Activated T-helper 2 cell treated with anti-CD3 and anti-CD28 coated beads, Interferon-gamma antibody, Interleukin-2, Interleukin-4, amounts not matched to agents 10 μg/mL and 5 μg/mL and 100 μg/mL, durations not matched to agents 14 hours and 24 hours and 36 hours (primary cell): ENCODE results near the gene TNFRSF1A. TPM values are rescaled to one million over a fixed set of nuclear protein-coding genes. Genes with fewer than 3 reads are reported as not detected.
A peak's percentile ranks its signal among the peaks of the same experiment; 100 is the strongest.

Experiments
- DNase-seq: peaks from one replicate; pipeline ENCODE4 v3.0.0; 2021; ENCODE audit warnings: low spot score
- H3K27ac Mint-ChIP-seq: one replicate; pipeline ENCODE4 v1.8.0; 2021; ENCODE audit warnings: mixed read lengths
- H3K27me3 Mint-ChIP-seq: one replicate; pipeline ENCODE4 v1.8.0; 2021; ENCODE audit warnings: low read depth, mixed read lengths
- H3K36me3 Mint-ChIP-seq: one replicate; pipeline ENCODE4 v1.8.0; 2021; ENCODE audit warnings: low read depth, mixed read lengths
- H3K4me1 Mint-ChIP-seq: one replicate; pipeline ENCODE4 v1.8.0; 2021; ENCODE audit warnings: low read depth, mixed read lengths
- H3K4me3 Mint-ChIP-seq: one replicate; pipeline ENCODE4 v1.8.0; 2021; ENCODE audit warnings: low read depth, mild to moderate bottlenecking, moderate library complexity, mixed read lengths
- H3K9me3 Mint-ChIP-seq: one replicate; pipeline ENCODE4 v1.8.0; 2021; ENCODE audit warnings: mixed read lengths
- intact Hi-C: fragments of 100-400 bp; cut with micrococcal nuclease; formaldehyde crosslinking; loops from one replicate; pipeline ENCODE4 v1.15.1; 2023
- total RNA-seq: library from RNA; stranded (reverse); gene quantifications from 2 replicates; pipeline ENCODE4 v1.2.3, GENCODE V29; 2022

Gene TNFRSF1A
- total RNA-seq, 1 donor from 2014 or later = 37.6 TPM

- Mint-ChIP-seq H3K27me3 (no peaks in the 10 kb centered on the region), H3K4me3 (no peak overlapping the region), H3K9me3 (no peaks in the 10 kb centered on the region), H3K4me1 (peaks cover 32% of the 10 kb centered on the region), H3K27ac (no peak overlapping the region), H3K36me3 (peaks cover 40% of the 10 kb centered on the region)
- intact Hi-C loops = loop anchor here (2.0 to 5.0 kb wide), 3 partner anchors 13 to 196 kb away; partner anchors contain the start of gene GAPDH
- DNase-seq = peak; percentile 42
These were observed 5.6 kb downstream of the TNFRSF1A start for GRCh38 chr12:6336079-6336888.

GRCh38 chr12:6335451-6336078 lies 6.3 kb downstream of the TNFRSF1A start:
- peak; percentile 76 for DNase-seq
- Mint-ChIP-seq H3K4me3 (no peak overlapping the region), H3K36me3 (peaks cover 45% of the 10 kb centered on the region), H3K27ac (no peak overlapping the region), H3K27me3 (no peaks in the 10 kb centered on the region), H3K4me1 (peaks cover 32% of the 10 kb centered on the region), H3K9me3 (no peaks in the 10 kb centered on the region)
- intact Hi-C loops = loop anchor here (2.0 to 5.0 kb wide), 3 partner anchors 13 to 197 kb away; partner anchors contain the start of gene GAPDH

- Mint-ChIP-seq H3K36me3 (peaks cover 51% of the 10 kb centered on the region), H3K27ac (no peak overlapping the region), H3K9me3 (no peaks in the 10 kb centered on the region), H3K27me3 (no peaks in the 10 kb centered on the region), H3K4me1 (peaks cover 32% of the 10 kb centered on the region), H3K4me3 (no peak overlapping the region)
- DNase-seq = no peak
- intact Hi-C loops = loop anchor here (5.0 kb wide), 2 partner anchors 92 to 197 kb away; partner anchors contain the start of gene GAPDH
These were observed 6.9 kb downstream of the TNFRSF1A start for GRCh38 chr12:6334940-6335450.

GRCh38 chr12:6334359-6334758 lies 7.5 kb downstream of the TNFRSF1A start:
- peak overlapping the region; percentile 43 for H3K27ac Mint-ChIP-seq
- no peaks in the 10 kb centered on the region for H3K27me3 Mint-ChIP-seq
- intact Hi-C loops = no loop called here
- no peak for DNase-seq
- H3K4me3 Mint-ChIP-seq = no peak overlapping the region
- no peaks in the 10 kb centered on the region for H3K9me3 Mint-ChIP-seq
- H3K36me3 Mint-ChIP-seq = peaks cover 55% of the 10 kb centered on the region
- H3K4me1 Mint-ChIP-seq = peaks cover 32% of the 10 kb centered on the region

- Mint-ChIP-seq H3K36me3 (peaks cover 57% of the 10 kb centered on the region), H3K27ac (peak overlapping the region; percentile 43), H3K27me3 (no peaks in the 10 kb centered on the region), H3K4me1 (peaks cover 32% of the 10 kb centered on the region), H3K9me3 (no peaks in the 10 kb centered on the region), H3K4me3 (no peak overlapping the region)
- intact Hi-C loops = no loop called here
- no peak for DNase-seq
These were observed 8.3 kb downstream of the TNFRSF1A start for GRCh38 chr12:6333566-6333965.

- DNase-seq = no peak
- H3K36me3 Mint-ChIP-seq = peaks cover 60% of the 10 kb centered on the region
- peaks cover 32% of the 10 kb centered on the region for H3K4me1 Mint-ChIP-seq
- no peaks in the 10 kb centered on the region for H3K27me3 Mint-ChIP-seq
- intact Hi-C loops = no loop called here
- peak overlapping the region; percentile 84 for H3K27ac Mint-ChIP-seq
- H3K4me3 Mint-ChIP-seq = no peak overlapping the region
- no peaks in the 10 kb centered on the region for H3K9me3 Mint-ChIP-seq
These were observed 8.8 kb downstream of the TNFRSF1A start for GRCh38 chr12:6333029-6333428.

- no peaks in the 10 kb centered on the region for H3K27me3 Mint-ChIP-seq
- H3K9me3 Mint-ChIP-seq = no peaks in the 10 kb centered on the region
- H3K4me1 Mint-ChIP-seq = peaks cover 32% of the 10 kb centered on the region
- intact Hi-C loops = no loop called here
- H3K27ac Mint-ChIP-seq = peak overlapping the region; percentile 84
- H3K36me3 Mint-ChIP-seq = peaks cover 60% of the 10 kb centered on the region
- no peak overlapping the region for H3K4me3 Mint-ChIP-seq
- DNase-seq = no peak
These were observed 9.4 kb downstream of the TNFRSF1A start for GRCh38 chr12:6332459-6332858.

- peaks cover 32% of the 10 kb centered on the region for H3K4me1 Mint-ChIP-seq
- no peak overlapping the region for H3K4me3 Mint-ChIP-seq
- H3K36me3 Mint-ChIP-seq = peaks cover 62% of the 10 kb centered on the region
- intact Hi-C loops = no loop called here
- DNase-seq = no peak
- peak overlapping the region; percentile 24 for H3K27ac Mint-ChIP-seq
- H3K27me3 Mint-ChIP-seq = no peaks in the 10 kb centered on the region
- no peaks in the 10 kb centered on the region for H3K9me3 Mint-ChIP-seq
These were observed 10.7 kb downstream of the TNFRSF1A start for GRCh38 chr12:6330999-6331714.

GRCh38 chr12:6330192-6330591 lies 11.7 kb downstream of the TNFRSF1A start:
- Mint-ChIP-seq H3K36me3 (peaks cover 58% of the 10 kb centered on the region), H3K27ac (no peak overlapping the region), H3K4me3 (no peak overlapping the region), H3K4me1 (peaks cover 24% of the 10 kb centered on the region), H3K9me3 (no peaks in the 10 kb centered on the region), H3K27me3 (no peaks in the 10 kb centered on the region)
- intact Hi-C loops = no loop called here
- DNase-seq = no peak

- H3K4me1 Mint-ChIP-seq = peaks cover 20% of the 10 kb centered on the region
- intact Hi-C loops = no loop called here
- H3K27me3 Mint-ChIP-seq = no peaks in the 10 kb centered on the region
- peaks cover 53% of the 10 kb centered on the region for H3K36me3 Mint-ChIP-seq
- H3K4me3 Mint-ChIP-seq = no peak overlapping the region
- no peaks in the 10 kb centered on the region for H3K9me3 Mint-ChIP-seq
- DNase-seq = no peak
- no peak overlapping the region for H3K27ac Mint-ChIP-seq
These were observed 12.2 kb downstream of the TNFRSF1A start for GRCh38 chr12:6329703-6330064.

GRCh38 chr12:6328945-6329702 lies 12.8 kb downstream of the TNFRSF1A start:
- no peak overlapping the region for H3K27ac Mint-ChIP-seq
- DNase-seq = no peak
- H3K4me1 Mint-ChIP-seq = peaks cover 19% of the 10 kb centered on the region
- H3K9me3 Mint-ChIP-seq = no peaks in the 10 kb centered on the region
- no peaks in the 10 kb centered on the region for H3K27me3 Mint-ChIP-seq
- intact Hi-C loops = no loop called here
- H3K4me3 Mint-ChIP-seq = no peak overlapping the region
- peaks cover 49% of the 10 kb centered on the region for H3K36me3 Mint-ChIP-seq
